Lower leg skin (tissue), 3 donors: ENCODE data around the gene DEXI.

Experiments used
- POLR2A ChIP-seq, 2 donors: fragments of 450-650 bp; IDR thresholded peaks; one replicate each; pipeline ENCODE4 v1.6.1; 2016 to 2017; ENCODE audit warnings: antibody characterized with exemption in 2 of 2, mild to moderate bottlenecking in 1 of 2, moderate library complexity in 1 of 2
- TF ChIP-seq, protein P1 (sequence below), 3 donors: fragments of 450-650 bp; IDR thresholded peaks; one replicate each; pipeline ENCODE4 v1.5.1; 2016; ENCODE audit warnings: antibody characterized with exemption in 3 of 3, mild to moderate bottlenecking in 3 of 3, moderate library complexity in 2 of 3

DNA sequence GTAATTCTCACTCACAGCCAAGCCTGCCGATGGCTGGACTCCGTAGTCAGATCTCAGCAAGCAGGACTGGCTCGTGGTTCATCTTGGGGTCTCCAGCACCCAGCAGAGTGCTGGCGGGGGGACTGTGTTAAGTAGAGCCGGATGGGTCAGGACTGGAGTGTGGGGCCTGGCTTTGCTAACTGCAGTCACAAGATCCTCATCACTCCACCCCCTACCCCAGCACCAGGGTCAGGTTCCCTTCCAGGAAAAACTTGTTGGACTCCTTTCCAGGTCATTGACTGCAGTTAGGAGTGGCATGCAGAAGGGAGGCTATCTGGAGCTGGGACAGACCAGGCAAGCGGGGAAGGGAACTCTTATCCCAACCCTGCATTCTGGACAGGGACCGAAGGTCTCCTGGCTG lies 59.3 kb downstream of the DEXI start:
- TF ChIP-seq, protein P1, sequence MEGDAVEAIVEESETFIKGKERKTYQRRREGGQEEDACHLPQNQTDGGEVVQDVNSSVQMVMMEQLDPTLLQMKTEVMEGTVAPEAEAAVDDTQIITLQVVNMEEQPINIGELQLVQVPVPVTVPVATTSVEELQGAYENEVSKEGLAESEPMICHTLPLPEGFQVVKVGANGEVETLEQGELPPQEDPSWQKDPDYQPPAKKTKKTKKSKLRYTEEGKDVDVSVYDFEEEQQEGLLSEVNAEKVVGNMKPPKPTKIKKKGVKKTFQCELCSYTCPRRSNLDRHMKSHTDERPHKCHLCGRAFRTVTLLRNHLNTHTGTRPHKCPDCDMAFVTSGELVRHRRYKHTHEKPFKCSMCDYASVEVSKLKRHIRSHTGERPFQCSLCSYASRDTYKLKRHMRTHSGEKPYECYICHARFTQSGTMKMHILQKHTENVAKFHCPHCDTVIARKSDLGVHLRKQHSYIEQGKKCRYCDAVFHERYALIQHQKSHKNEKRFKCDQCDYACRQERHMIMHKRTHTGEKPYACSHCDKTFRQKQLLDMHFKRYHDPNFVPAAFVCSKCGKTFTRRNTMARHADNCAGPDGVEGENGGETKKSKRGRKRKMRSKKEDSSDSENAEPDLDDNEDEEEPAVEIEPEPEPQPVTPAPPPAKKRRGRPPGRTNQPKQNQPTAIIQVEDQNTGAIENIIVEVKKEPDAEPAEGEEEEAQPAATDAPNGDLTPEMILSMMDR (IDR thresholded peaks at IDR 0.05) = no peak
- TF ChIP-seq POLR2A (IDR thresholded peaks at IDR 0.05) = no peak
